Activated CD8-positive, alpha-beta T cell treated with anti-CD3 and anti-CD28 coated beads for 36 hours (primary cell): ENCODE results near the gene SHISA8. TPM values are rescaled to one million over a fixed set of nuclear protein-coding genes. Genes with fewer than 3 reads are reported as not detected.

ENCODE experiments used
- ATAC-seq: fragments of 200-7000 bp; cut with Tn5 transposase; one replicate; pipeline ENCODE4 v1.10.0; 2021; ENCODE audit warnings: mild to moderate bottlenecking, moderate library complexity
- CTCF ChIA-PET: fragments of 350-600 bp; sonication (Branson Sonifier 250); formaldehyde crosslinking; loops from one replicate; lab custom pipeline; 2021; ENCODE audit warnings: antibody characterized with exemption; lab: Charles Lee
- POLR2A ChIA-PET: fragments of 350-600 bp; sonication (Branson Sonifier 250); formaldehyde crosslinking; loops from one replicate; lab custom pipeline; 2021; ENCODE audit warnings: antibody characterized with exemption; lab: Charles Lee
- DNase-seq: peaks from one replicate; pipeline ENCODE4 v3.0.0-alpha.2; 2020
- H3K27ac Mint-ChIP-seq: one replicate; pipeline ENCODE4 v1.8.0; 2021; ENCODE audit warnings: mild to moderate bottlenecking, mixed read lengths
- H3K27me3 Mint-ChIP-seq: one replicate; pipeline ENCODE4 v1.8.0; 2021; ENCODE audit warnings: mixed read lengths
- H3K36me3 Mint-ChIP-seq: one replicate; pipeline ENCODE4 v1.8.0; 2021; ENCODE audit warnings: low read depth, mixed read lengths
- H3K4me1 Mint-ChIP-seq: one replicate; pipeline ENCODE4 v1.8.0; 2021; ENCODE audit warnings: low read depth, mixed read lengths
- H3K4me3 Mint-ChIP-seq: one replicate; pipeline ENCODE4 v1.8.0; 2021; ENCODE audit warnings: mild to moderate bottlenecking, moderate library complexity, mixed read lengths
- H3K9me3 Mint-ChIP-seq: one replicate; pipeline ENCODE4 v1.8.0; 2021; ENCODE audit warnings: mixed read lengths
- intact Hi-C: fragments of 100-400 bp; cut with micrococcal nuclease; formaldehyde crosslinking; loops from one replicate; pipeline ENCODE4 v1.10.0; 2022
- total RNA-seq, 2 experiments: library from RNA; stranded (reverse); gene quantifications; one replicate each; pipeline ENCODE4 v1.2.3, GENCODE V29; 2021
- TF ChIP-seq, protein P1 (sequence below): fragments of 200-600 bp; IDR thresholded peaks from one replicate; pipeline ENCODE4 v1.8.0; 2022; ENCODE audit warnings: antibody characterized with exemption, mild to moderate bottlenecking

SHISA8 gene
- total RNA-seq, 2 experiments from 2014 or later, result 2.3 to 2.7 TPM

DNA sequence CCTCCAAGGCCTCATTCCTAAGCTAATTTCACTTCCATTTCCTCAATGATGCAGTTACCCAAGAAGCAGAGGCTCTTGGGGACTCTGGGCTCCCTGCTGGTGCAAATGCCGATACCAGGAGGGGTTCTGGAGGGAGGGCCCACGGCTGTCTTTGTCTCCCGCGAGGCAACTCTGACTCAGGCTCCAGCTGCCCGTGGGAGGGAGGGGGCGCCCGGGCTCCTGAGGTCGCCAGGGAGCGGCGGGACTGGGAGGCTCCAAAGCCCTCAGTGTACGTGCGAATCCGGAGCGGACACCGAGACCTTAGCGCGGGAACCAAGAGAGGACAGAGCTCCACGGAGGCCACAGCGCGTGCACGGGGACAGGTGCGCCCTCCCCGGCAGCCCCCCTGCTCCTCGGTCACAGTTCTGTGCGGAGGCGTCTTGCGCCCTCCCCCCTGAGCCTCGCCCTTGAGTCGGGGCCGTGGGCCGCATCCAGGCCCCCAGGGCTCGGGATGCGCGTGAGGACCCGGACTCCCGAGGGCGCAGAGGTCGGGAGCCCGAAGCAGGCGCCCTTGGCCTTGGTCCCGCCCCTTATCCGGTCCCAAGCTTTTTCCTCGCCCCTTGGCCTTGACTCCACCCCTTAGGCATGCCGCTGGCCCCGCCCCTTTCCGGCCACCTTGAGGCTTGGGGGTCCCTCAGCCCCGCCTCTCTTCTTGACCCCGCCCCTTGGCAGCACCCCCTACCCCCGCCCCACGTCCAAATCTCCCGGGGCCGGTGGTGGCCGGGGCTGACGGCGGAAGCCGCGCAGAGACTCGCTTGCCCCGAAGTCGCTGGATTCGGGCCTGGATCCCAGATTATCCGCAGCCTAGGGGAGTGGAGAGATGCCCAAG lies 4.7 kb upstream of the SHISA8 start:
- CTCF ChIA-PET, result interaction anchor here (0.9 to 1.0 kb wide), 3 partner anchors 21 to 223 kb away, joined by 3 to 5 read pairs (median 3); no protein-coding TSS in a partner anchor

DNA sequence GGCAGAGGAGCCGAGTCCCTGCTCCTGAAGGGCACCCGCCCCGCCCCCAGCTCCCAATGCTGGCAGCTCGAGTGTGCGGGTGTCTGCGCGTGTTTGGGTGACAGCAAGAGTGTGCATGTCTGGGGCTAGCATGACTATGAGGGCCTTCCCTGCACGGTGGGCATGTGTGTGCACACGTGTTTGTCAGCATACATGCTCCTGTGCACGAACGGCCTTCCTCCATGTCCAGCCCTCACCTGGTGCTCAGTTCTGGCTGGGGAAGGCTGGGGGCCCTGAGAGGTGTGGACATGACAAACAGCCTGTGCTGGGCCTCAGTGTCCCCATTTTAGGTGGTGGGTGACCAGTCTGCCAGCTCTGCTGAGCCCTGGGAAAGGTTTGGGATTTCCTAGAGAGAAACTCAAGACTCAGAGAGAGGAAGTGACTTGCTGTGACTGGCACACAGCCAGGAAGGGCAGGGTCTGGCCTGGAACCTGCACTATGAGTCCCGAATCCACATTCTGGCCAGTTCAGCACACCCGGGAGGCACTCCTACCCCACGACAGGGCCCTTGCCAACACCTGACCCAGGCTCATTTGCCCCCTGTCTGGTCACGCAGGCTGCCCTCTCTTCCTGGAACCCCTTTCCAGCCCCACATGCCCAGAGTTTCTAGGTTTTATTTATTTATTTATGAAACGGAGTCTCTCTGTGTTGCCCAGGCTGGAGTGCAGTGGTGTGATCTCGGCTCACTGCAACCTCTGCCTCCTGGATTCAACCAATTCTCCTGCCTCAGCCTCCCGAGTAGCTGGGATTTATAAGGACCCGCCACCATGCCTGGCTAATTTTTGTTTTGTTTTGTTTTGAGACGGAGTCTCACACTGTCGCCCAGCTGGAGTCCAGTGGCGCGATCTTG lies 3.3 kb upstream of the SHISA8 start:
- intact Hi-C loops, result no loop called here
- Mint-ChIP-seq H3K4me1 (peaks cover 17% of the 10 kb centered on the region), H3K27ac (peak overlapping the region; percentile 66), H3K4me3 (peak overlapping the region; percentile 48), H3K36me3 (no peaks in the 10 kb centered on the region), H3K27me3 (peaks cover 25% of the 10 kb centered on the region), H3K9me3 (no peaks in the 10 kb centered on the region)
- CTCF ChIA-PET, result interaction anchor here (2.9 kb wide), 1 partner anchor 8 kb away, joined by 14 read pairs; the partner anchor contains the start of gene TNFRSF13C
- TF ChIP-seq, protein P1, sequence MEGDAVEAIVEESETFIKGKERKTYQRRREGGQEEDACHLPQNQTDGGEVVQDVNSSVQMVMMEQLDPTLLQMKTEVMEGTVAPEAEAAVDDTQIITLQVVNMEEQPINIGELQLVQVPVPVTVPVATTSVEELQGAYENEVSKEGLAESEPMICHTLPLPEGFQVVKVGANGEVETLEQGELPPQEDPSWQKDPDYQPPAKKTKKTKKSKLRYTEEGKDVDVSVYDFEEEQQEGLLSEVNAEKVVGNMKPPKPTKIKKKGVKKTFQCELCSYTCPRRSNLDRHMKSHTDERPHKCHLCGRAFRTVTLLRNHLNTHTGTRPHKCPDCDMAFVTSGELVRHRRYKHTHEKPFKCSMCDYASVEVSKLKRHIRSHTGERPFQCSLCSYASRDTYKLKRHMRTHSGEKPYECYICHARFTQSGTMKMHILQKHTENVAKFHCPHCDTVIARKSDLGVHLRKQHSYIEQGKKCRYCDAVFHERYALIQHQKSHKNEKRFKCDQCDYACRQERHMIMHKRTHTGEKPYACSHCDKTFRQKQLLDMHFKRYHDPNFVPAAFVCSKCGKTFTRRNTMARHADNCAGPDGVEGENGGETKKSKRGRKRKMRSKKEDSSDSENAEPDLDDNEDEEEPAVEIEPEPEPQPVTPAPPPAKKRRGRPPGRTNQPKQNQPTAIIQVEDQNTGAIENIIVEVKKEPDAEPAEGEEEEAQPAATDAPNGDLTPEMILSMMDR, result no peak
- DNase-seq (peak; percentile 51), ATAC-seq (no peak)
- POLR2A ChIA-PET, result interaction anchor here (1.2 to 11.9 kb wide), 3 partner anchors 9 to 83 kb away, joined by 4 to 134 read pairs (median 12); no protein-coding TSS in a partner anchor

More for the DNA sequence above, 4.7 kb upstream of the SHISA8 start:
- Mint-ChIP-seq H3K27ac (peak overlapping the region; percentile 64), H3K9me3 (no peaks in the 10 kb centered on the region), H3K27me3 (peaks cover 21% of the 10 kb centered on the region), H3K4me3 (peak overlapping the region; percentile 52), H3K4me1 (peaks cover 14% of the 10 kb centered on the region), H3K36me3 (no peaks in the 10 kb centered on the region)
- POLR2A ChIA-PET, result interaction anchor here (0.8 to 11.9 kb wide), 5 partner anchors 11 to 119 kb away, joined by 3 to 134 read pairs (median 5); partner anchors contain the start of gene CCDC134
- intact Hi-C loops, result no loop called here
- DNase-seq, result peak; percentile 68
- peak; percentile 45 for ATAC-seq
- TF ChIP-seq, protein P1, result no peak

DNA sequence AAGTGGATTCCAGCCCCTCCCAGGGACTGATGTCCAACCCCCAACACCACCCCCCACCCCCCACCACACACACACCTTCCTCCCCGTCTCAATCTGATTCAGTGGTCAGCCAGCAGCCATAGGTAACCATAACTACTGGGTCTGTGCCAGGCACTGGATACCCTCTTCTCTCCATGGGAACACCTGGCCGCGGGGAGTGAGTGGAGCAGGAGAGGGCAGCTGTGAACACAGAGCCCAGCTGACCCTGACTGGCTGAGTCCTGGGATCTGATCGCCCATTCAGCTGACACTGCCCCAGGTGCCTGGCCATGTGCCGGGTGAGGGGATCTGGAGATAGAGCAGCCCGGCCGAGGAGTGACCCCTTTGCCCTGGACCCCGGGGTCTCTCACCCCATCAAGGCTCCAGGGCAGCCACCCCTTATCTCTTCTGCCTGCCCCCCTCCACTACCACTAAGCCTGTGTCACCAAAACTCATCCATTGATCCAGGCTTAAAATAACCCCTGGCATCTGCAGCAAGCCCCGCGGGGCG lies 2.6 kb upstream of the SHISA8 start:
- CTCF ChIA-PET, result interaction anchor here (1.1 to 2.9 kb wide), 2 partner anchors 8 to 10 kb away, joined by 3 to 14 read pairs; partner anchors contain the start of gene TNFRSF13C
- Mint-ChIP-seq H3K9me3 (no peaks in the 10 kb centered on the region), H3K4me1 (peaks cover 20% of the 10 kb centered on the region), H3K4me3 (no peak overlapping the region), H3K36me3 (no peaks in the 10 kb centered on the region), H3K27me3 (peaks cover 32% of the 10 kb centered on the region), H3K27ac (no peak overlapping the region)
- TF ChIP-seq, protein P1, result no peak
- no peak for DNase-seq
- intact Hi-C loops, result no loop called here
- POLR2A ChIA-PET, result interaction anchor here (1.2 to 11.9 kb wide), 3 partner anchors 9 to 83 kb away, joined by 4 to 134 read pairs (median 12); no protein-coding TSS in a partner anchor
- ATAC-seq, result no peak

DNA sequence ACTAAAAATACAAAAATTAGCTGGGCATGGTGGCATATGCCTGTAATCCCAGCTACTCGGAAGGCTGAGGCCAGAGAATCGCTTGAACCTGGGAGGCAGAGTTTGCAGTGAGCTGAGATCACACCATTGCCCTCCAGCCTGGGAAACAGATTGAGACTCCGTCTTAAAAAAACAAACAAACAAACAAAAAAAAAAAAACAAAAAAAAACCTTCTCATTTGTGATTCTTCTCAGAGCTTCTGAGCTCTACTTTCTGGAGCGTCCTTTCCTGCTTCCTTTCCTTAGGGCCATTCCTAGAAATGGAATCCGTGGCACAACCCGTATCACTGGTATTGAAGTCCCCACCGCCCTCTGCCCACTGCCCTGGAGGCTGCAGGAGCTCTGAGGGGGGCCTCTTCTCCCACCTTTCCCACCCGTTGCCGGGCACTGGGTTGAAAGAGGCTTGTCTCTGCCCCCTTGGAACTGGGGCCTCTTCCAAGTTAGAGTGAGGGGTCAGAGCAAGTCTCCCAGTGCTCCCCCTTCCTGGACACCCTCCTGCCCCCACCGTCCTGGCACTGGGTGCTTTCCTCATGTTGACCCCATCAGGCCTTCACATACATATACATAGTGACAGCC lies 2.0 kb upstream of the SHISA8 start:
- Mint-ChIP-seq H3K27me3 (peaks cover 38% of the 10 kb centered on the region), H3K9me3 (no peaks in the 10 kb centered on the region), H3K4me3 (no peak overlapping the region), H3K4me1 (peaks cover 20% of the 10 kb centered on the region), H3K27ac (no peak overlapping the region), H3K36me3 (no peaks in the 10 kb centered on the region)
- intact Hi-C loops, result no loop called here
- no peak for DNase-seq
- ChIA-PET POLR2A (no interaction called here), CTCF (interaction anchor here (1.1 to 2.9 kb wide), 2 partner anchors 9 kb away, joined by 3 to 14 read pairs; partner anchors contain the start of gene TNFRSF13C)
- no peak for ATAC-seq
- TF ChIP-seq, protein P1, result no peak
